Glutamatergic neuron (in vitro differentiated cells): ENCODE results near the gene CEP112. TPM values are rescaled to one million over a fixed set of nuclear protein-coding genes. Genes with fewer than 3 reads are reported as not detected.

Experiments
- DNase-seq: peaks from one replicate; pipeline ENCODE4 v3.0.0; 2022
- H3K27ac Mint-ChIP-seq: one replicate; pipeline ENCODE4 v1.8.0; 2020; ENCODE audit warnings: mild to moderate bottlenecking, mixed read lengths, inconsistent platforms; ENCODE audit not compliant: unreplicated experiment
- H3K27me3 Mint-ChIP-seq: one replicate; pipeline ENCODE4 v1.8.0; 2020; ENCODE audit warnings: mild to moderate bottlenecking, moderate library complexity, mixed read lengths, inconsistent platforms; ENCODE audit not compliant: unreplicated experiment
- H3K36me3 Mint-ChIP-seq: one replicate; pipeline ENCODE4 v1.8.0; 2020; ENCODE audit warnings: mild to moderate bottlenecking, mixed read lengths, inconsistent platforms; ENCODE audit not compliant: unreplicated experiment
- H3K4me1 Mint-ChIP-seq: one replicate; pipeline ENCODE4 v1.8.0; 2020; ENCODE audit warnings: mild to moderate bottlenecking, low read depth, mixed read lengths, inconsistent platforms; ENCODE audit not compliant: unreplicated experiment
- H3K4me3 Mint-ChIP-seq: one replicate; pipeline ENCODE4 v1.8.0; 2020; ENCODE audit warnings: mild to moderate bottlenecking, mixed read lengths, inconsistent platforms; ENCODE audit not compliant: unreplicated experiment
- H3K9me3 Mint-ChIP-seq: one replicate; pipeline ENCODE4 v1.8.0; 2020; ENCODE audit warnings: mild to moderate bottlenecking, moderate library complexity, mixed read lengths, inconsistent platforms; ENCODE audit not compliant: unreplicated experiment
- CTCF ChIP-seq: fragments of 200-600 bp; sonication (generic); IDR thresholded peaks from one replicate; pipeline ENCODE4 v1.5.0; 2021; ENCODE audit not compliant: partially characterized antibody, unreplicated experiment
- total RNA-seq: library from RNA; stranded (reverse); fragmentation: NEBNext Ultra II Directional; extraction: Animal tissue kit (Norgen Biotek cat#: 25700); gene quantifications from one replicate; pipeline ENCODE4 v1.2.1, GENCODE V29; 2021; ENCODE audit not compliant: unreplicated experiment

CEP112 gene
- total RNA-seq, 1 donor from 2014 or later, result 8.5 TPM

GRCh38 chr17:65994114-65994513 lies 197.8 kb downstream of the CEP112 start:
- Mint-ChIP-seq H3K4me1 (no peaks in the 10 kb centered on the region), H3K9me3 (no peaks in the 10 kb centered on the region), H3K4me3 (no peak overlapping the region), H3K27ac (no peak overlapping the region), H3K27me3 (no peaks in the 10 kb centered on the region), H3K36me3 (no peaks in the 10 kb centered on the region)
- DNase-seq, result no peak
- no peak for TF ChIP-seq CTCF

- Mint-ChIP-seq H3K27ac (no peak overlapping the region), H3K4me1 (no peaks in the 10 kb centered on the region), H3K36me3 (peaks cover 10% of the 10 kb centered on the region), H3K9me3 (peaks cover 5% of the 10 kb centered on the region), H3K4me3 (no peak overlapping the region), H3K27me3 (peaks cover 1% of the 10 kb centered on the region)
- no peak for DNase-seq
- TF ChIP-seq CTCF, result no peak
Observed at GRCh38 chr17:65990593-65990992, 201.3 kb downstream of the CEP112 start.

GRCh38 chr17:65988451-65988850 lies 203.5 kb downstream of the CEP112 start:
- TF ChIP-seq CTCF, result no peak
- no peak overlapping the region for H3K27ac Mint-ChIP-seq
- DNase-seq, result no peak

GRCh38 chr17:65987988-65988387 lies 203.9 kb downstream of the CEP112 start:
- Mint-ChIP-seq H3K4me1 (no peaks in the 10 kb centered on the region), H3K36me3 (peaks cover 10% of the 10 kb centered on the region), H3K9me3 (peaks cover 5% of the 10 kb centered on the region), H3K27me3 (peaks cover 3% of the 10 kb centered on the region), H3K4me3 (no peak overlapping the region), H3K27ac (no peak overlapping the region)
- DNase-seq, result no peak
- peak; percentile 34 for TF ChIP-seq CTCF

More at GRCh38 chr17:65988451-65988850, 203.5 kb downstream of the CEP112 start:
- H3K4me3 Mint-ChIP-seq, result no peak overlapping the region
- no peaks in the 10 kb centered on the region for H3K4me1 Mint-ChIP-seq
- peaks cover 3% of the 10 kb centered on the region for H3K27me3 Mint-ChIP-seq
- H3K36me3 Mint-ChIP-seq, result peaks cover 10% of the 10 kb centered on the region
- peaks cover 5% of the 10 kb centered on the region for H3K9me3 Mint-ChIP-seq

GRCh38 chr17:65985571-65985970 lies 206.4 kb downstream of the CEP112 start:
- Mint-ChIP-seq H3K4me1 (no peaks in the 10 kb centered on the region), H3K27me3 (peaks cover 3% of the 10 kb centered on the region), H3K9me3 (peaks cover 5% of the 10 kb centered on the region), H3K4me3 (no peak overlapping the region), H3K36me3 (peaks cover 10% of the 10 kb centered on the region), H3K27ac (no peak overlapping the region)
- DNase-seq, result no peak
- no peak for TF ChIP-seq CTCF
